ENCODE results near the gene M1AP. TPM values are rescaled to one million over a fixed set of nuclear protein-coding genes. Genes with fewer than 3 reads are reported as not detected.

The M1AP gene
- total and polyA plus RNA-seq, 2 of the 8 experiments (the other 6 are each of a cell fraction or from before 2014, with no cell fraction given): 4.8 TPM

GRCh38 chr2:74582184-74582583 lies 65.9 kb downstream of the M1AP start (continued):
- no peak for TF ChIP-seq POLR2AphosphoS5 (IDR thresholded peaks at IDR 0.05; ENCODE audit: low read depth, low read length)
- no peak for TF ChIP-seq RFX5 (IDR thresholded peaks at IDR 0.05; ENCODE audit: borderline replicate concordance, low read depth, low read length)
- TF ChIP-seq SUZ12 (IDR thresholded peaks at IDR 0.05; ENCODE audit: low read length): no peak
- no peak for TF ChIP-seq HDAC2 (IDR thresholded peaks at IDR 0.05; ENCODE audit: borderline replicate concordance in 1 of 2, low read depth in 2 of 2, low read length in 2 of 2)
- TF ChIP-seq MAFK (IDR thresholded peaks at IDR 0.05; ENCODE audit: low read depth, low read length): no peak
- TF ChIP-seq CTCF (IDR thresholded peaks at IDR 0.05; ENCODE audit: control extremely low read depth in 1 of 3, insufficient read depth in 1 of 3, low read depth in 1 of 3, low read length in 3 of 3): no peak
